ENCODE results near the gene LKAAEAR1.

Gene LKAAEAR1

DNA sequence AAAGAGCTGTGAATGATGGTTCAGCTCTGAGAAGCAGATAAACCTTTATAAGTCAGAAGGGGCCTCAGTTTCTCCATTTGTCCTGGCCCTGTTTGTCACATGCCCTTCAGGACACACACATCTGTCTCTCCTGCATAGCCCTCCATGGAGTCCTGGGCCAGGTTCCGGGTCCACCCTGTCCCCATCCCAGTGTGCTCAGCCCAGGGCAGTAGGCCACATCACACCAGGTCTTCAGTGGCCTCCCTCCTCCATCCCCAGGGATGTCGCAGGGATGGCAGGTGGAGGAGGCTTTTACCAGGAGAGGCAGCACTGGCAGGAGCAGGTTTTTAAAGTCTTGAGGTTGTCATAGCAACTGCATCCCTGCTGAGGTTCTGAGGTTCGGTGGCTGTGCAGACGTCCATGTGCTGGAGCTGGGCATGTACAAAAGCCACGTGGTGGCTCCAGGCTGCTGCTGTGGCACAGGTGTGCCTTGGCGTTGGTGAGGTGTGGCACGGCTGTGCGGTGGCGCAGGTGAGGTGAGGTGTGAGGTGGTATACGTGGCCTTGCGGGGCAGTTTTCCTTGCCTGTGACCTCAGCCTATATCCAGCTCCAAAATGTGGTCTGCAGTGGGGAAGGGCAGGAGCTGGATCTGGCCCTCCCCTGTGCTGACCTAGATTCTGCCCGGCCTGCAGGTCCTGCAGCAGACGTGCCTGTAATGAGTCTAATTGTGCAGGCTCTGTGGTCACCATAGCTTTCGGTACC, 31.1 kb upstream of the LKAAEAR1 start:
- no peak overlapping the region for H3K4me3 Mint-ChIP-seq
- H3K36me3 Mint-ChIP-seq (ENCODE audit: low read depth), result no peaks in the 10 kb centered on the region
- H3K9me3 Mint-ChIP-seq, result no peaks in the 10 kb centered on the region
- H3K4me1 Mint-ChIP-seq (ENCODE audit: low read depth), result peaks cover 15% of the 10 kb centered on the region
- intact Hi-C loops (cut with micrococcal nuclease), result no loop called here
- peaks cover 15% of the 10 kb centered on the region for H3K27me3 Mint-ChIP-seq
- no peak overlapping the region for H3K27ac Mint-ChIP-seq

DNA sequence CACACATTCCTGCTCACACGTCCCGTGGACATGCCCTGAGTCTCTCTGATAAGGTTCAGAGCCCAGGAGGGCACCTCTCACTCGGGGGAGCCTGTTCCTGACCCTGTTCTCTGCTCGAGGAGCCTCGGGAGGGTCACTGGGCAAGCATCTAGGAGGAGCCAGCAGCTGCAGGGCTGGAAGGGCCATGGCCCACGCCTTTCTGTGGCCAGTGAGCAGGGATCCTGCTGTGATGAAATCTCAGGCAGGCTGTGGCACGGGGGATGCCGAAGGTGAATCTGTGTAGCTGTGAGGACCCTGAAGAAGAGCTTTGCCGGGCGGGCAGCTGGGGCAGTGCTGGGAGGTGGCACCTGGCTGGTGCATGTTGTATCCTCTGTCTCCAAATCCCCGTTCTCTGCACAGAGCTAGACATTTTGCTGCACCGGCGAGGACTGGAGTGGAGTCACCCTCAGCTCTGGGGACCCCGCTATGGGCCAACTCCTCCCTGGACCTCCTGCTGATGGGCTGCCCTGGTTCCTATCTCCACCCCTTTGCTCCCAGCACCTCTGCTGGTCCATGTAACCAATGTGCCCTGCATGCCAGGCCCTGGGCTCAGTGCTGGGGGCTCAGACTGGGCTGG, 30.3 kb upstream of the LKAAEAR1 start:
- intact Hi-C loops (cut with micrococcal nuclease), result no loop called here
- no peak overlapping the region for H3K27ac Mint-ChIP-seq
- peaks cover 12% of the 10 kb centered on the region for H3K27me3 Mint-ChIP-seq
- H3K36me3 Mint-ChIP-seq (ENCODE audit: low read depth), result no peaks in the 10 kb centered on the region
- H3K9me3 Mint-ChIP-seq, result no peaks in the 10 kb centered on the region
- H3K4me3 Mint-ChIP-seq, result no peak overlapping the region
- peaks cover 10% of the 10 kb centered on the region for H3K4me1 Mint-ChIP-seq (ENCODE audit: low read depth)

DNA sequence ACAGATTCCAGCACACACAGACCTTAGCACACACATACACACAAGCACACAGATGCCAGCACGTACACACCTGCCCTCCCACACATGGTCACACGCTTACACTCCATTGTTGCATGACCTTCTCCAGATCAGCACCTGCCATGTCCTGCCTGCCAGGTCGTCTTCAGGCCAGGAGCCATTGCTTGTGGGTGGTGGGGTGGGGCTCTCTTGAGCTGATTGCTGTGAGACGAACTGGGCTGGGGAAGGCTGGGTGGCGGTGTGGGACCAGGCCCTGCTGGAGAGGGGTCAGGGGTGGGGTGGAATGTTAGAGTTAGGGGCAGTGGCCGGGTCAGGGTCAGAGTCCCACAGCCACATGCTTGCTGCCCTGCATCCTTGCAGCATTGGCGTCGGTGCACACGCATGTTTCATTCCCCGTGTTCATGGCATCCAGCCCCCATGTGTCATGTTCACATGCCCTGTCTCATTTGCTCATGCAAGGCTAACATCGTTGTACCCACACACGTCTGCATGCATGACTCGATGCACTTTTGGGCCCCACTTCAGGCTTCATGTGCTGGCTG, 29.7 kb upstream of the LKAAEAR1 start:
- Mint-ChIP-seq H3K27me3 (peaks cover 16% of the 10 kb centered on the region), H3K4me3 (no peak overlapping the region), H3K4me1 (ENCODE audit: low read depth) (peaks cover 10% of the 10 kb centered on the region), H3K9me3 (no peaks in the 10 kb centered on the region), H3K27ac (no peak overlapping the region), H3K36me3 (ENCODE audit: low read depth) (no peaks in the 10 kb centered on the region)
- intact Hi-C loops (cut with micrococcal nuclease), result no loop called here

DNA sequence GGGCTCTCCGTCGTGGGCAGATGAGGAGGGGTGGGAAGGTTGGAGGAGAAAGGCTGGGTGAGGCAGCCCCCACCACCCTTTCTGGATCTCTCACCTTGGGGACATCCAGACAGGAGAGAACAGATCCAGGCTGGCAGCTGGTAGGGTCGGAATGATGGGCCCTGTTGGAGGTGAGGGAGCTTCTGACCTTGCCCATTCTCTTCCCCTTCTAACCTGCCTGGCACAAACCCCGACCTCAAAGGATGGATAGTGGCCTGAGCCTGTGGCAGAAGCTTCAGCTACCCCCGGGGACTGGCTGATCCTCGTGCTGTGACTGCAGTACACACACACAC, 29.2 kb upstream of the LKAAEAR1 start:
- intact Hi-C loops (cut with micrococcal nuclease), result no loop called here
- peaks cover 20% of the 10 kb centered on the region for H3K27me3 Mint-ChIP-seq

DNA sequence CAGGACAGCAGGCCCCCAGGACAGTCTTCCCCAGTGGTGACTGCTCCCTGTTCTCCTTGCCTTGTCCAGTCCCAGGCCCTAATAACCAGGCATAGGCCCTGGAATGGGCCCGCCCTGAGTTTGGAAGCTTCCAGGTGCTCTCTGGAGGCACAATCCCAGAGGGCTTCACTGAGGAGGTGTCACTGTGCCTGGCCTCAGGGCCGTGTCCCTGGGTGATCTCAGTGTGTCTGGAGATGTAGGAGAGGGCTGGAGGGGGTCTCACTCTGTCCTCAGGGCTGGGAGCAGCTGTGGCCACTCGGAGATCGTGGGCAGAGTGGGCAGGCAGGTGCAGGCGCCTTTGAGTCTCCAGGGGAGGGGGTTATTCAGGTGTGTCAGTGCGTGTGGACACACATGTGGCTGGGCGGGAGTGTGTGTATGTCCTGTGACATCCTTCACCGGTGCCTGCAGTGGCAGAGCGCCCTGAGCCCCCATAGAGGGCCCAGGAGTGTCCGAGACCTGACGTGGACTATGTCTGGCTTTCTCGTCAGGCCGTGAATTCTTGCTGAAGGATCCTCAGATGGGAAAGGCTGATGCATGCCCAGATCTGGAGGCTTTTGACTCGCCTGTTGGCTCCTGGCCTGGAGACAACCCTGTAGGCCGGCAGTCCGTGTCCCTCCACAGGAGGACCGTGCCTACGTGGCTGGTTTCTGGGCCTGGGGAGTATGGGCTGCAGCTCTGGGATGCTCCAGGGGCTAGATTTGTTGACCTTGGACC, 28.7 kb upstream of the LKAAEAR1 start:
- Mint-ChIP-seq H3K4me1 (ENCODE audit: low read depth) (peaks cover 16% of the 10 kb centered on the region), H3K27me3 (peaks cover 26% of the 10 kb centered on the region), H3K36me3 (ENCODE audit: low read depth) (no peaks in the 10 kb centered on the region), H3K9me3 (no peaks in the 10 kb centered on the region), H3K4me3 (no peak overlapping the region), H3K27ac (no peak overlapping the region)
- intact Hi-C loops (cut with micrococcal nuclease), result no loop called here

More for the DNA sequence above, 29.2 kb upstream of the LKAAEAR1 start:
- Mint-ChIP-seq H3K36me3 (ENCODE audit: low read depth) (no peaks in the 10 kb centered on the region), H3K4me1 (ENCODE audit: low read depth) (peaks cover 11% of the 10 kb centered on the region), H3K4me3 (no peak overlapping the region), H3K9me3 (no peaks in the 10 kb centered on the region), H3K27ac (no peak overlapping the region)

DNA sequence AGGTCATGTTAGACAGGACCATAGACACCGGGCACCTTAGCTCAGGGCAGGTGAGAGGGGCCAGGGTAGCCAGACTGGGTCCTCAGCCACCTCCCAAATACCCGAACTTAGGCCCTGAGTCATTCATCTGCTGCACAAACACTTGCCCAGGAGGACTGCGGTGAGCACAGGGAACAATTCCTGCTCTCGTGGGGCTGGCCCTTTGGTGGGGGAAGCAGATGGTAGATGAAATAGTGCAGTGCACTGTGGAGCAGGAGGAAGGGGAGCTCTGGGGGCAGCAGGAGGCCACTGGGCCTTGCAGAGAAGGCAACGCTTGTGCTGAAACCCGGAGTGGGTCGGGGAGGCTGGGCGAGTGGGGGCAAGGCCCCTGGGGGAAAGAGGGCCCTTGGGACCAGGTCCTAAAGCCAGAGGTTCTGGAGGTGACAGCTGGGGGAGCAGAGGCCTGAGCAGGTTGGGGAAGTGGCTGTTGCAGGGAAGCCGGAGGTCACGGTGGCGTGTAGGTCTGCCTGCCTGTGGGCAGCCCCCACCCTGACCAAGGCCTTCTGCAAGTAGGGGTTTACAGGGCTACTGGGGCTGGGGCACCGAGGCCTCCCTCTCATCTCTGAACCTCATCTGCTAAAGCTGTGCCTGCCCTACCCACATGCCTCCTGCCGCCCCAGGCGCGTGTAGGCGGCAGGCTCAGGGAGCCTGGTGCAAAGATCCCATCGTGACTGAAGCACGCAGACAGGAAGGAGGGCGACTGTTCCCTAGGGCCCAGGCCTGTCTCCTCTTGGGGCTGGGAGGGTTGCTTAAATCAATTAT, 27.8 kb upstream of the LKAAEAR1 start:
- Mint-ChIP-seq H3K27ac (no peak overlapping the region), H3K4me3 (no peak overlapping the region), H3K36me3 (ENCODE audit: low read depth) (no peaks in the 10 kb centered on the region), H3K9me3 (no peaks in the 10 kb centered on the region), H3K27me3 (peaks cover 34% of the 10 kb centered on the region), H3K4me1 (ENCODE audit: low read depth) (peaks cover 20% of the 10 kb centered on the region)
- intact Hi-C loops (cut with micrococcal nuclease), result no loop called here

DNA sequence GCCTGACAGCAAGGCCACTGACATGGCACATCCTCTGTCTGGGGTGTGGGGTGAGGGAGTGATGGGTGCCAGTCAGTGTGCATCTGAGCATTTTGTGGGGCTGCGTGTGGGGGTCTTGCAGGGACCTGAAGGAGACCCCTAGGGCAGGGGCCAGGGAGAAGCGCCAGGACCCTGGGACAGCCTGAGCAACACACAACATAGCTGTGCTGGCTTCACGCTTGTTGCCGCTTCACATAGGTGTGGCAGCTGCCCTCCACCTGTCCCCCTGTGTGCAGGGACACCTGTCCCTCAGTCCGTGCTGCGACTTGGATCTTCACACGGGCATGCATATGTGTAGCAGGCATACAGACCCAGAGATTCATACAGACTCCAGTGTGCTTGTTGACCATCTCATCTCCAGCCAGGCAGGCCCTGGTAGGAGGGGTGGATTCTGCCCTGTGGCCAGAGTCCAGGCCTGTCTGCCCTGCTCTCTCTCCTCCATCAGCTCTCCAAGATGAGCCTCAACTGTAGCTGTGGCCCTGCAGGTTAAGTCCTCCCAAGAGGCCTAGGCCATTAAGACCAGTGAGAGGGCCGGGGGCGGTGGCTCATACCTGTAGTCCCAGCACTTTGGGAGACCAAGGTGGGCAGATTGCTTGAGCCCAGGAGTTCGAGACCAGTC, 26.3 kb upstream of the LKAAEAR1 start:
- Mint-ChIP-seq H3K4me1 (ENCODE audit: low read depth) (peaks cover 20% of the 10 kb centered on the region), H3K4me3 (no peak overlapping the region), H3K9me3 (no peaks in the 10 kb centered on the region), H3K27ac (no peak overlapping the region), H3K27me3 (peaks cover 44% of the 10 kb centered on the region), H3K36me3 (ENCODE audit: low read depth) (no peaks in the 10 kb centered on the region)
- intact Hi-C loops (cut with micrococcal nuclease), result no loop called here

DNA sequence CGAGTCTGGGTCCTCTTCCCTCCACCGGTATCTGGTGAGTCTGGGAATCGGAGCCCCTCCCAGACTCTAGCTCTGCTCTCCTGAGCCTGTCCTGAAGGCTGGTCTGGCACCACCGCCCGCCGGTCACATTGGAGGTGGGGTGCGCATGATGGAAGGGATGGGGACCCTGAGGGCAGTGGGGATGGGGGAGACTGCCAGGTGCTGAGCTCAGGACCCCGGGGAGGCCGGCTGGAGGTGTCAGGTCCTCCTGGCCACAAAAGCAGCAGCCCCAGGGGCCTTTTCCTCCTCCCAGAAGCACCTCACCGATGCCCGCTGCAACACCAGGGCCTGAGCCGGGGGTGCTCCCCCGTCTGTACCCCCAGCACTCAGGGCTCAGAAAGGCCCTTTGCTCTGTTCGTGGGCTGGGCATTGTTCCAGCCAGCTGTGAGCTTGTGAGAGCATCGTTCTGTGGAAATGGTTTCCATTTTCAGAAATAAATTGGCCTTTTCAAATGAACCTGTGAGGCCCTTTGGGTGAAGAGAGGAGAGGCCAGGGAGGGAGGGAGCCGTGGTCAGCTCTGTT, 25.7 kb upstream of the LKAAEAR1 start:
- H3K27me3 Mint-ChIP-seq, result peaks cover 45% of the 10 kb centered on the region
- H3K4me1 Mint-ChIP-seq (ENCODE audit: low read depth), result peaks cover 20% of the 10 kb centered on the region
- no peak overlapping the region for H3K27ac Mint-ChIP-seq
- no peaks in the 10 kb centered on the region for H3K36me3 Mint-ChIP-seq (ENCODE audit: low read depth)
- no peak overlapping the region for H3K4me3 Mint-ChIP-seq
- H3K9me3 Mint-ChIP-seq, result no peaks in the 10 kb centered on the region
- intact Hi-C loops (cut with micrococcal nuclease), result no loop called here

DNA sequence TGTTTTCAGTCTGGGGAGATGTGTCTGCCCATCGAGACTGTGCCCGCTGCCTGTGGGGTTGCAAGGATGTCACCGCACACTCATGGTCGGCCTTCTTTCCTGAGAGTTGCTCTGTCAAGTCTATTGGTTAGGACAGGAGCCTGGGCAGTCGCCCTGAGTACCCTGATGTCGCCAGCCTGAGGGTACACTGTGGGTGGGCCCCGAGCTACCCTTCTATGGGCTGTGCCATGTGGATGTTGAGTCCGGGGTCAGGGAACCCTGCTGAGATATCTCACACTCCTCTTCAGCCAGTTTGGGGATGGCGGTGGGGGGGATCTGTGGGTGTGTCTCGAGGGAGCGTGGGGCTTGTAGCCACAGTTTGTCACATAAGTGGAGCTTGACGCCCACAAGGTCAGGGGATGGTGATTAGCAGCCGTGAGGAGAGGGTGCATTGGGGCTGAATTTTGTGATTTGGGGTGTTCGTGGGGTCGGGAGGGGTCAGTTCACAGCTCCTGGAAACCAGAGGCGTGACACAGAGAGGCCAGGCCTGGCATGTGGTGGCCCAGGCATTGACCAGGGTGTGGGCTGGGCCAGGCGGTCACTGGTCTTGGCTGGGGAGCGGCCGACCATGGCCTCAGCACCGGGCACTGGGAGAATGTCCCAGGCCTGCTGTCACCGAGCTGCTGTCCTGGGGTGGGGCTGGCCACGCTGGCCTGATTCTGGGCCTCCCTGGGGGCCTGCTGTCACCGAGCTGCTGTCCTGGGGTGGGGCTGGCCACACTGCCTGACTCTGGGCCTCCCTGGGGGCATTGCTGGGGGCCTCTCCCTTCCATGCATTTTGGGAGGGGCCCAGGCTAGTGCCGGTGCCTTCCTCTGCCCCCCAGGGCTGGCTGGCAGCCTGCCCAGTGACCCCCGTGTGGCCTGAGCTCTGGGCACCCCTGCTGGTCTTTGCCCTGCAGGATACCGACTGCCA, 24.8 kb upstream of the LKAAEAR1 start:
- no peak overlapping the region for H3K27ac Mint-ChIP-seq
- intact Hi-C loops (cut with micrococcal nuclease), result no loop called here
- no peak overlapping the region for H3K4me3 Mint-ChIP-seq
- H3K9me3 Mint-ChIP-seq, result no peaks in the 10 kb centered on the region
- peaks cover 47% of the 10 kb centered on the region for H3K27me3 Mint-ChIP-seq
- no peaks in the 10 kb centered on the region for H3K36me3 Mint-ChIP-seq (ENCODE audit: low read depth)
- H3K4me1 Mint-ChIP-seq (ENCODE audit: low read depth), result peaks cover 20% of the 10 kb centered on the region

DNA sequence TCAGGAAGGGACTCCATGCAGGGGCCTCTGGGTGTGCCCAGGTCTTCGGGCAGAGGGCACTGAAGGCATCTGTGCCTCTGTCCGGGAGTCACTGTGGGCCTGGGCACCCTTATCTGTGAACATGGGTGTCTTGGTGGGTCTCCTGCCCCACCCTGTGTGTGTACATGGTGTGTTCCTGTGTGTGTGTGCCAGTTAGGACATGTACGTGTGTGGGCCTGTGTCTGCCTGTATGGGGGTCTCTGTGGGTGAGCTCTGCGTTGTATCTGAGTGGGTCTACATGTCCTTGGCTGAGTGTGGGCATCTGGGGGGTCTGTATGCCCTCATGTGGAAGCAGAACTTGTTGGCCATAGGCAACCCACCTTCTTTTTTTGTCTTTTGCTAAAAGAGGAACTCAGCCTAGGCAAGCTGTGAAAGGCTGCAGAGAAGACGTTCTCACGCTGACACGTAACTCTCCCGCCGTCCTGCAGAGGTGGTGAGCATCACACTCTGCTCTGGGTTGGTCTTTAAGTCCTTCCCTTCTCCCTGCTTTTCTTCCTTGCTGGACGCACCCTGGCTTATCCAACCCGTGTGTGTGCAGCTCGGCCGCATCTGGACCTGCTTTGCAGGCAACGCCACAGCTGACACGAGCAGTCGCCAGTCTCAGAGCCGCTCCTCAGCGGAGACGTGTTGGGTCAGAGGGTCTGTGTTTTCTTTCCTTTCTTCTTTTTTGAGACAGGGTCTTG, 23.7 kb upstream of the LKAAEAR1 start:
- H3K9me3 Mint-ChIP-seq, result no peaks in the 10 kb centered on the region
- peaks cover 57% of the 10 kb centered on the region for H3K27me3 Mint-ChIP-seq
- no peak overlapping the region for H3K4me3 Mint-ChIP-seq
- H3K27ac Mint-ChIP-seq, result no peak overlapping the region
- peaks cover 20% of the 10 kb centered on the region for H3K4me1 Mint-ChIP-seq (ENCODE audit: low read depth)
- no peaks in the 10 kb centered on the region for H3K36me3 Mint-ChIP-seq (ENCODE audit: low read depth)
- intact Hi-C loops (cut with micrococcal nuclease), result no loop called here

DNA sequence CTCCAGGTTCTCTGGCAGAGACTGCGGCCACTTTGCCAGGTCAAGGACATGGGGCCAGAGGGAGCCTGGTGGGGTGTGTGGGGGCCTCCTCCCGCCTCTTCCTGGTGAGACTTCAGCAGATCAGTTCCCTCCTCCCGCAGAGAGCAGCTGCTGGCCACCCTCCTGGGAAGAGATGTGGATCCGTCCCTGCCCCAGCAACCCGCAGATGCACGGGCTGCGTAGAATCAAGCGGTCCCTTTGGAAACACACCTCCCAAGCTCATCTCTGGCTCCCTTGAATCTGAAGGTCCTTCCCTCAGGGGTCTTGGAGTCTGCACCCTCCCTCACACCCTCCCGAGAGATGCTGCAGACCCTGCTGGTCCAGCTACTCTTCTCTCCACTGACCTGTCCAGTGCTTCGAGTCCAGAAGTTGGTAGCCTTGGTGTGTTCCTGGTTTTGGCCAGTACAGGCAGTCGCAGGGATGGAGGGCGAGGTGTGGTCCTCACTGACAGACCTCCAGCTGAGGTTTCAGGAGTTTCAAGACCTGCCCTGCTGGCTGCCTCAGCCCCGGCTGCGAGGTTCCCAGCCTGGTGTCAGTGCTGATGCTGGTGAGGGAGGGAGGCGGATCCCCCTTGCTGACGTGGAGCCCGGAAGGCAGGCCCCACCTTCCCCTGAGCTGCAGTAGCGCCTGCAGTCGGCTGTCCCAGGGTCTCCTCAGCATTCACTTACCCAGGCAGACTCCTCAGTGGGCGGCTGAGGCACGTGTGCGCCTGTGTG, 23.0 kb upstream of the LKAAEAR1 start, which contains the start of gene NPBWR2:
Gene NPBWR2, minus strand, starts transcription at position 585 of the 755 bp plus-strand sequence. CDS start 734 bp downstream, outside the sequence.
- no peak within 1 kb of the TSS for H3K27ac Mint-ChIP-seq
- H3K27me3 Mint-ChIP-seq, result peaks cover 62% of the 10 kb centered on the region
- intact Hi-C loops (cut with micrococcal nuclease), result no loop called here
- no peaks in the 10 kb centered on the region for H3K9me3 Mint-ChIP-seq
- H3K4me1 Mint-ChIP-seq (ENCODE audit: low read depth), result peaks cover 16% of the 10 kb centered on the region
- no peaks in the 10 kb centered on the region for H3K36me3 Mint-ChIP-seq (ENCODE audit: low read depth)
- H3K4me3 Mint-ChIP-seq, result no peak within 1 kb of the TSS
